Stimulated activated naive B cell treated with anti-CD40 and anti-IgM and Interleukin-4, amounts not matched to agents 10 μg/mL and 1 μg/mL and 100 μg/mL, for 72 hours (primary cell): ENCODE measurements around the gene ARL14EP.

Experiments
- ATAC-seq, 2 donors: fragments of 150-1000 bp; cut with Tn5 transposase; replicated peaks; 2 replicates each; pipeline ENCODE4 v1.10.0; 2021; ENCODE audit warnings: moderate library complexity in 1 of 2
- DNase-seq: peaks from one replicate; pipeline ENCODE4 v3.0.0; 2021
- H3K27ac Mint-ChIP-seq: one replicate; pipeline ENCODE4 v1.8.0; 2022; ENCODE audit warnings: mild to moderate bottlenecking, mixed read lengths
- H3K27me3 Mint-ChIP-seq, 2 donors: one replicate each; pipeline ENCODE4 v1.8.0; 2022; ENCODE audit warnings: mixed read lengths in 2 of 2
- H3K36me3 Mint-ChIP-seq, 2 donors: one replicate each; pipeline ENCODE4 v1.8.0; 2022; ENCODE audit warnings: mixed read lengths in 2 of 2, mild to moderate bottlenecking in 1 of 2
- H3K4me1 Mint-ChIP-seq, 2 donors: one replicate each; pipeline ENCODE4 v1.8.0; 2022; ENCODE audit warnings: mixed read lengths in 2 of 2, mild to moderate bottlenecking in 1 of 2
- H3K4me3 Mint-ChIP-seq, 2 donors: one replicate each; pipeline ENCODE4 v1.8.0; 2022; ENCODE audit warnings: mild to moderate bottlenecking in 2 of 2, mixed read lengths in 2 of 2, moderate library complexity in 1 of 2
- H3K9me3 Mint-ChIP-seq, 2 donors: one replicate each; pipeline ENCODE4 v1.8.0; 2022; ENCODE audit warnings: mixed read lengths in 2 of 2, mild to moderate bottlenecking in 1 of 2

The ARL14EP gene

DNA sequence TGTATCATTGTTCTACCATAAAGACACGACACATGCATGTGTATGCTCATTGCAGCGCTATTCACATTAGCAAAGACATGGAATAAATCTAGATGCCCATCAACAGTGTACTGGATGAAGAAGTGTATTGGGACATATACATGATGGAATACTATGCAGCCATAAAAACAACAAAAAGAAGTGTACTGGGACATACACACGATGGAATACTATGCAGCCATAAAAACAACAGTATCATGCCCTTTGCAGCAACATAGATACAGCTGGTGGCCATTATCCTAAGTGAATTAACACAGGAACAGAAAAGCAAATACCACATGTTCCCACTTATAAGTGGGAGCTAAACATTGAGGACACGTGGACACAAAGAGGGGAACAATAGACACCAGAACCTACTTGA lies 22.7 kb downstream of the ARL14EP start:
- peaks cover 0 to 2% of the 10 kb centered on the region in 2 donors for H3K9me3 Mint-ChIP-seq
- peaks cover 21 to 36% of the 10 kb centered on the region in 2 donors for H3K4me1 Mint-ChIP-seq

DNA sequence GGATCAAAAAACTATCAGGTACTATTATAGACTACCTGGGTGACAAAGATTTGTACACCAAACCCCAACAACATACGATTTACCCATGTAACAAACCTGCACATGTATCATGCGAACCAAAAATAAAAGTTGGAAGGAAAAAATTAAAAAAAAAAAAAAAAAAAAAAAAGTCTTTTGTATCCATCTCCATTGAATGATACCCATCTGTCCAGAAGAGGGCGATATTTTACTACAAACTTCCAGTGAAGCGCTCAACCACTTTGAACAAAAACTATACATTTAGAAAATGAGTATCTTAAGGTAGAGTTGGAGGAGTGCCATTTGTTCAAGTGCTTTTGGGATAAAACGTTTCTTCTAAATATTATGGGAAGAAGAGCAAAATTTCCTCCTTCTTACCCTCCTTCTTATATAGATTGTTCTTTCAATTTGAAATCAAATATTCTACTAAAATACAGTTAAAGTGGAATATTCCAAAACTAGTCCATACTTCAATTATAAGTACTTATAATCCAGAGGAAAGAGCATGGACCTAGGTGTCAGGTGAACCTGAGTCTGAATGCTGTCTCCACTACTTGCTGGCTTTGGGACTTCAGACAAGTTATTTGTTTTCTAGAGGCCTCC lies 23.3 kb downstream of the ARL14EP start:
- ATAC-seq (no peak), DNase-seq (no peak)
- Mint-ChIP-seq H3K36me3 (peaks cover 3 to 4% of the 10 kb centered on the region in 2 donors), H3K27me3 (no peaks in the 10 kb centered on the region), H3K27ac (no peak overlapping the region), H3K4me3 (no peak overlapping the region), H3K9me3 (peaks cover 0 to 2% of the 10 kb centered on the region in 2 donors), H3K4me1 (peaks cover 21 to 36% of the 10 kb centered on the region in 2 donors)

More for the DNA sequence above, 22.7 kb downstream of the ARL14EP start:
- H3K27me3 Mint-ChIP-seq = no peaks in the 10 kb centered on the region
- H3K4me3 Mint-ChIP-seq = no peak overlapping the region
- no peak for DNase-seq
- ATAC-seq = no peak
- peaks cover 3 to 4% of the 10 kb centered on the region in 2 donors for H3K36me3 Mint-ChIP-seq
- no peak overlapping the region for H3K27ac Mint-ChIP-seq

DNA sequence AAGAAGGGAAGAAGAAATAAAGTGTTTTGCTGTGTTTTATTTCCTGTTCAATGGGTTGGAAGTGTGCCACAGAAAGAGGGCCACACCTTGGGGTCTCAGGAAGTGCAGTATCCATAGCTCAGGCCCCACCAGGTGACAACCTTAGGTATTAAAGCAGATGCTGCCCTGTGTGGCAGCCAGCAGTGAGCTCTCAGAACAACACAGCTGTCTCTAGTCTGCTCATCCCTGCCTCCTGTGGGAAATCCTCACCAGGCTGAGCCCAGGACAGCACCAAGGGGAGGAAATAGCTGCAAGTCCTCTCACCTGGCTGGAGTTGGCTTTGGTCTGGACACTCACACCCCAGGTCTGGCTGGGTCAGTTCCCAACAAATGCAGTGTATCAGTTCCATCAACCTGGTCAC lies 25.1 kb downstream of the ARL14EP start:
- Mint-ChIP-seq H3K27me3 (peaks cover 6 to 7% of the 10 kb centered on the region in 2 donors), H3K4me1 (peaks cover 12 to 23% of the 10 kb centered on the region in 2 donors), H3K9me3 (no peaks in the 10 kb centered on the region), H3K36me3 (peaks cover 0 to 1% of the 10 kb centered on the region in 2 donors), H3K27ac (no peak overlapping the region), H3K4me3 (no peak overlapping the region)
- no peak for ATAC-seq
- no peak for DNase-seq

DNA sequence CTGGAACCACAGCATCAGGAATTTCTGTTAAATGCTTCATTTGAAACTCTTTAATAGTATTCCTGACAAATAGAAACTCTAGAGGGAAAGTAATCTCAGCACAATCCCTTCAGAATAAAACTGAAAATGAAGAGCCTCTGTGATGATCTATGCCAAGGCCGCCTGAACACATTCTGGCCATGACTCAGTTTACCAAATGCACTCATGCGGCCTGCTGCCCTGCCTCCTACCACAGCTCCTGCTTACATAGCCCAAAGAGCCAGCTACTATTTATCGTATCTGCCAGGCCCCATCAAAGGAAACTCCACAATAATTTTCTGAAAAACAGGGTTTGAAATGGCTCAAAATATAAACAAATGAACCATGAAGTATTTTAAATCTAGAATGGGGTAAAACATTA lies 27.0 kb downstream of the ARL14EP start:
- DNase-seq = no peak
- no peak overlapping the region for H3K27ac Mint-ChIP-seq
- H3K4me3 Mint-ChIP-seq = no peak overlapping the region
- no peak for ATAC-seq
- peaks cover 6 to 7% of the 10 kb centered on the region in 2 donors for H3K27me3 Mint-ChIP-seq
- peaks cover 10 to 14% of the 10 kb centered on the region in 2 donors for H3K4me1 Mint-ChIP-seq
- peaks cover 0 to 1% of the 10 kb centered on the region in 2 donors for H3K36me3 Mint-ChIP-seq
- H3K9me3 Mint-ChIP-seq = no peaks in the 10 kb centered on the region

DNA sequence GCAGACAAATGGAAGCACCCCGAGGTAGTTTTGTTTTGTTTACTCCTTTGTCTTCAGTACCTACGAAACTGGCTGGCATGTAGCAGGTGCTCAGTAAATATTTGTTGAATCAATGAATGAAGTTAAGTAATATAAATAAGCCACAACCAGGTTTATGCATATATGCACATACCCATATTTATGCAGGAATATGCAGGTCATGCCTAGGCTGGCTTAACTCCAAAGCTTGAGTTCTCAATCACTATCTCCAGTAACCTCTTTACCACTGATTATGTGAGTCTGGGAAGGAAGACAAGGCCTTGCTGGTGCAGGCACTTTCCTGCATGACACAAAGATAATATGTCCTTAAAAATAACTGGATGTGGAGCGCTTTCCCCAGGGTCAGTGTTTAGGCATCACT lies 27.5 kb downstream of the ARL14EP start:
- ATAC-seq = no peak
- H3K27ac Mint-ChIP-seq = no peak overlapping the region
- peaks cover 6 to 14% of the 10 kb centered on the region in 2 donors for H3K4me1 Mint-ChIP-seq
- peaks cover 6 to 7% of the 10 kb centered on the region in 2 donors for H3K27me3 Mint-ChIP-seq
- H3K36me3 Mint-ChIP-seq = peaks cover 0 to 1% of the 10 kb centered on the region in 2 donors
- DNase-seq = no peak
- H3K4me3 Mint-ChIP-seq = no peak overlapping the region
- H3K9me3 Mint-ChIP-seq = peaks cover 0 to 1% of the 10 kb centered on the region in 2 donors

DNA sequence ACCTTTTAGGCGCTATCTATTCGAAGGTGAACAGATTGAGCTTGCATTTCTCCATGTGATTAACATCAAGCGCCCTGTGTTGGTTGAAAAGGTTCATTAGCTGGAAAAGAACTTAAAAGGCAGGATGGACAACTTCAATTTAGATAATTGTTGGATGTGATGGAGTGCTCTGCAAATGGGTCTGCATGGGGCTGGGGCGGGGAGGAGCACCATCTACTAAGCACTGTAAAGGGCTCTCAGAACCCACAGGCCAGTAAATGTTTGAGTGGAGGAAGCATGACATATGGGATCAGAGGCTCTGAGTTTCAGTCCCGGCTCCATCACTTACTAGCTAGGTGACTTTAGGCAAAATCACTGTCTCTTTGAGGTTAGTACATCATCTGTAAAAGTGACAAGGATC lies 28.2 kb downstream of the ARL14EP start:
- Mint-ChIP-seq H3K36me3 (no peaks in the 10 kb centered on the region), H3K4me1 (peaks cover under 1 to 9% of the 10 kb centered on the region in 2 donors), H3K27ac (no peak overlapping the region), H3K9me3 (peaks cover 0 to 1% of the 10 kb centered on the region in 2 donors), H3K4me3 (no peak overlapping the region), H3K27me3 (peaks cover 6 to 7% of the 10 kb centered on the region in 2 donors)
- ATAC-seq (no peak), DNase-seq (no peak)

DNA sequence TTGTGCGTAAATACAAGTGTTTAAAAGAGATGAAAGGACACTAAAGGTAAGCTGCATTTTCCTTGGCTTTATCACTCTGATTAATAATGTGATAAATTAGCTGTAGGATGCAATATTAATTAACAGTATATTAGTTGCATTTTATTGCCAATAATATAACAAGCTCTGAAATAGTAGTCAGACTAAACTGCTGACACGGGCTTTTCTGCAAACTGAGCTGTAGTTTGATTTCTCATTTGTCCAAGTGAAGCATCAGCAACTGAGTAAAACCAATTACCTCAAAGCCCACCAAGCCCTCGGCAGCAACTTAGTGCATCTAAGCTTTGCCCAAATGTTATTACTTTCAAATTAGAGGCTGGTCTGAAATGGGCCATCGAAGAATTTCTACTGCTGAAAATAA lies 33.5 kb downstream of the ARL14EP start:
- Mint-ChIP-seq H3K9me3 (peaks cover 0 to 1% of the 10 kb centered on the region in 2 donors), H3K27ac (no peak overlapping the region), H3K4me3 (no peak overlapping the region), H3K4me1 (peaks cover 0 to 5% of the 10 kb centered on the region in 2 donors), H3K27me3 (peaks cover 6 to 12% of the 10 kb centered on the region in 2 donors), H3K36me3 (no peaks in the 10 kb centered on the region)
- ATAC-seq (no peak), DNase-seq (no peak)

DNA sequence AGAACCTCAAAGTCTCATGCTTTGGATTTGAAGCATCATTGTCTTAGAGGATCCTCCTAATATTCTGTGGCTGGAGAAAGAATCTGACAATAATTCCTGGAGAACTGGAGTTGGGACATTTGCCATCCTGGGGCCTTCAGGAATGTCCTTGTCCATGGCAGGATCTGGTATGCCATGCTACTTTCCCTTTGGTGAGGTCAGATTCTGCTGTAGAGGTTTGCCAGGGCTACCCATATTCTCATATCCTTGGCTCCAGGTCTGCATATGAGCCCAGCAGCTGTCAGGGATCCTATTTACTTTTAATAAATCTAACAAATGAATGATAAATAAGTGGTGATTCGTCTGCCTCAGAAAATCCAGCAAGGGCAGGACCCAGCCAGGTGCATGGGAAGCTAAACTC lies 35.0 kb downstream of the ARL14EP start:
- DNase-seq (no peak), ATAC-seq (no peak)
- Mint-ChIP-seq H3K4me1 (peaks cover 0 to 5% of the 10 kb centered on the region in 2 donors), H3K27me3 (peaks cover 0 to 9% of the 10 kb centered on the region in 2 donors), H3K36me3 (no peaks in the 10 kb centered on the region), H3K4me3 (no peak overlapping the region), H3K9me3 (peaks cover 0 to 3% of the 10 kb centered on the region in 2 donors), H3K27ac (no peak overlapping the region)

DNA sequence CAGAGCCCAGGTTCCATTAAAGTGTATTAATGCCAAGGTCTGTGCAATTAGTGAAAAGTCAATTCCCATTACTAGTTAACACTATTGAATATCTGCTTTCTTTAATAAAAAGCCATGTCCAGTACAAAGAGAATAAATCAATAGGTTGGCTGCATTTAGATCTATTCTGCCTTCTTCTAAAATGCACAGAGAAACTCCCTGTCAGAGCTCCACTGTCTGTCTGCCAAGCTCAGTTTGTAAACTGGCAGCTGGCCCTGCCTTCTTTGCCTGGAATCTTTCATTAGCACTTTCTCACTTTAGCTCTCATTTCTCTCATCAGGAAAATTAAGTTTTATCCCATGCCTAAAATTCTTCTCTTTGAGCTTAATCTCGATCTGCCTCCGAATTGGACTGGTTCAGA lies 35.6 kb downstream of the ARL14EP start:
- H3K4me1 Mint-ChIP-seq = peaks cover 0 to 5% of the 10 kb centered on the region in 2 donors
- ATAC-seq (no peak), DNase-seq (no peak)
- H3K36me3 Mint-ChIP-seq = no peaks in the 10 kb centered on the region
- peaks cover 0 to 9% of the 10 kb centered on the region in 2 donors for H3K27me3 Mint-ChIP-seq
- no peak overlapping the region for H3K27ac Mint-ChIP-seq
- no peak overlapping the region for H3K4me3 Mint-ChIP-seq
- peaks cover 0 to 3% of the 10 kb centered on the region in 2 donors for H3K9me3 Mint-ChIP-seq

DNA sequence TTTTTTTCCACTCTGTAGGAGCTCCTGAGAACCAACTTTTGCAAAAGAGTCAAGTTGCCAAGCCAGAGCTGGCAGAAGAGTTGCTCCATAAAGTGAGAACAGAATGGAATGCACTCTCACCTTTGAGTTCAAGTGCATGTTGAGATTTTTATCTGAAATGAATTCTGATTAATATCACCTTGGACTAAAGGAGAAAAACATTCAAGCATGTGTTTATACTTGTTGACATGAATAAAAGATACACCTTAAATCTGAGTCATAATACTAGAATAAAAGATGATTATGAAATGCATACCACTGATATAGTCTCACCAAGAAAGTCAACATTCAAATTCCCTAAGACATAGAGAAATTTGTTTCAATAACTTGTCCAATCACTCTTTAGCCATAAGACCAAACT lies 37.8 kb downstream of the ARL14EP start:
- H3K4me3 Mint-ChIP-seq = no peak overlapping the region
- H3K27ac Mint-ChIP-seq = no peak overlapping the region
- DNase-seq (no peak), ATAC-seq (no peak)
- H3K36me3 Mint-ChIP-seq = no peaks in the 10 kb centered on the region
- peaks cover 0 to 9% of the 10 kb centered on the region in 2 donors for H3K27me3 Mint-ChIP-seq
- peaks cover under 1% of the 10 kb centered on the region in 2 donors for H3K4me1 Mint-ChIP-seq
- peaks cover 0 to 1% of the 10 kb centered on the region in 2 donors for H3K9me3 Mint-ChIP-seq

DNA sequence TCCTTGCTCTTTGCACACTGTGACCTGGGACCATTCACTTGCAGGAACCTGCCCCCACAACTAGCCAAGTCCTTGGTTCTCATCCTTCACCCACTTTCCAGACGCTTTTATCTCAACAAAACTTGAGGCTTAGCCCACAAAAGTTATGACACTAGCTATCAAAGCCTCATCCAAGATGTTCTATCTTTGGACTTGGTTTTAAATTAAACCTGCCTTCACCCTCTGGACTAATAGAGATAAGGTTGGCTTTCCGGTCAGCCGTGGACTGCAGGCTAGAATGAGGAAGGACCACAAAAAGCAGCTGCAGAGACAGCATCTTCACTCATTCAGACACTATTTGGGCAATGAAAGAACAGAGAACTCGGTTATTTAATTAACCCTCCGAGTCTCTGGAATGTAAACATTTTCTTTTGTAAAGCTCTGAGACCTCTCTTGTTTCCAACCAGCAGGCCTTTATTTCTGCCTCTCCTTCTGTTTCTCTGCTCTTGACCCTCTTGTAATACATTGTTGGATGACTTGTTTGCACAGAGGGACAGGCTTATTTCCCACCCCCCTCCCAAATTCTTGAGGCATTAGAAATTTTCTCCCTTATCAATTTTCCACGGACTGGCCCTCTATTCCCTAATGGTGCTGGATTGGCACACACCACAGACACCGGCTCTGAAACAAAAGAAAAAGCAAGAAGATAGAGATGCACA lies 41.4 kb downstream of the ARL14EP start:
- no peak for ATAC-seq
- DNase-seq = no peak
- peaks cover 3% of the 10 kb centered on the region in 2 donors for H3K9me3 Mint-ChIP-seq
- H3K27me3 Mint-ChIP-seq = peaks cover 7 to 8% of the 10 kb centered on the region in 2 donors
- H3K27ac Mint-ChIP-seq = no peak overlapping the region
- no peak overlapping the region for H3K4me3 Mint-ChIP-seq
- H3K36me3 Mint-ChIP-seq = peaks cover 0 to 4% of the 10 kb centered on the region in 2 donors
- peaks cover 3 to 6% of the 10 kb centered on the region in 2 donors for H3K4me1 Mint-ChIP-seq

DNA sequence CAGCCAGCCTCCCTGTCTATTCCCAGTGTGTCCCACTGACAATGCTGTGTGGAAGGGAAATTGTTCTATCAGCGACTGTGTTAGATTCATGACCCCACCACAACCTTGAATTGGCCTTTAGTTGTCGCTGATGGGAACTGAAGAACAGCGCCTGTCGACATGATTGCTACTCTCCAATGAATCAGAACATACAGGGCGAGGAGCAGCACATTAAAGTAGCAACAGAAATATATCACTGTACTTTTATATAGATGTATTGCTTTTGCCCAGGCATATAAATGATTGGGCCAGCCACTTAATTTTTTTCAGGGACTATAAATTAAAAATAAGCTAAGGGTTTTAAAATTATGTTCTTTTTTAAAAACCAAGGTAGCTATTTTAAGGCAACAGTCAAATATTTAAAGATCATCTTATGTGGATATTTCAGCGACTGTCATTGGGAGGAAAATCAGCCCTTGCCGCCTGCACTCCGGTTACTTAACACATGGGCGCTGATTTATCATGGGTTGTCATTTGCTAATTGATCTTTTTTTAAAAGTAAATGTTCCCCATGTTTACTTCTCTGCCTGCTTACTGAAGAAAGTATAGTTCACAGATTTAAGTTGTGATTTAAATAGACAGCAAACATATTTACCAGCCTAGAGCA lies 42.1 kb downstream of the ARL14EP start:
- H3K9me3 Mint-ChIP-seq = peaks cover 7% of the 10 kb centered on the region in 2 donors
- peaks cover 0 to 8% of the 10 kb centered on the region in 2 donors for H3K36me3 Mint-ChIP-seq

DNA sequence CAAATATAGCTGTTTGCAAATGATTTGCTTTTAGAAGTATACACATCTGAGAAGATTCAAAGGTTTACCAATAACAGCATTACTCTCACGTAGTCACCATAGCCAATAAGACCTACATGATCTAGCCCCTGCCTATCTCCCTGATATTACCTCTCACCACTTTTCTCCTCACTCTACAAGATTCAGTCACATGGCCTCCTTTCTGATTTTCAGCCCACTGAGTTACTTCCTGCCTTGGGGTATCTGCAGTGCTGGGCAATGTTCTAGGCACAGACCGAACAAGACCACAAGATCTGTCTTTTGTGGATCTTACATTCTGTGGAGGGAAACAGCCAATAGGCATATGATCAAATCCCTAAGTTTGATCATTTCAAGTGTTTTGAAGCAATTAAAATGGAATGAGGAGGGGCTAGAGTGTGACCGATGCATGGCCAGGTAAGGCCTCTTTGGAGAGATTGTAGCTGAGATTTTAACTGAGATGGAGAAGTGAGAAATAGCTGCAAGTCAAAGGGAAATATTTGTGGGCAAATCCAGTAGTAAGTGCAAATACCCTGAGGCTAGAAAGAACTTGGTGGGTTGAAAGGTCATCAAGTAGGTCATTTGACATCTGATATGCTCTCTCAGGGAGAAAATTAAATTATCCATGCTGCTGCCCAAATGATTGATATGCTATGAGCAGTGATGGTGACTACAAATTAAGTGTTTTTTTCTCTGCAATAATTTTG lies 43.1 kb downstream of the ARL14EP start:
- no peak overlapping the region for H3K27ac Mint-ChIP-seq
- peaks cover 0 to 8% of the 10 kb centered on the region in 2 donors for H3K36me3 Mint-ChIP-seq
- H3K4me3 Mint-ChIP-seq = no peak overlapping the region
- peaks cover 9 to 10% of the 10 kb centered on the region in 2 donors for H3K9me3 Mint-ChIP-seq
- no peak for DNase-seq
- H3K4me1 Mint-ChIP-seq = peaks cover 3 to 6% of the 10 kb centered on the region in 2 donors
- peaks cover 8 to 17% of the 10 kb centered on the region in 2 donors for H3K27me3 Mint-ChIP-seq
- peak; percentile 72 to 78 for ATAC-seq

More for the DNA sequence above, 42.1 kb downstream of the ARL14EP start:
- Mint-ChIP-seq H3K4me1 (peaks cover 3 to 6% of the 10 kb centered on the region in 2 donors), H3K27ac (no peak overlapping the region), H3K27me3 (peaks cover 8 to 13% of the 10 kb centered on the region in 2 donors), H3K4me3 (no peak overlapping the region)
- DNase-seq = no peak
- no peak for ATAC-seq

DNA sequence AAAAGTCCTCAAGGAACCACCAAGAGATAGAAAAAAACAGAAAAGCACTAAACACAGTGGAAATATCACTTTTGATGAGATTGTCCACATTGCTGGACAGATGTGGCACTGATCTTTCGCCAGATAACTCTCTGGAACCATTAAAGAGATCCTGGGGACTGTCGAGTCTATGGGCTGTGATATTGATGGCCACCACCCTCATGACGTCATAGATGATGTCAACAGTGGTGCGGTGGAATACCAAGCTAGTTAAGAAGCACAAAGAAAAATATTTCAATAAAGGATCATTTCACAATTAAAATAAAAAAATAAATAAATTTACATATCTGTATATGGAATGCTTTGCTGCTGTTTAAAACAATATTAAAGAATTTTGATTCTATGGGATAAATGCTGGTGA lies 45.5 kb downstream of the ARL14EP start:
- Mint-ChIP-seq H3K27me3 (peaks cover 4 to 17% of the 10 kb centered on the region in 2 donors), H3K4me1 (peaks cover 3 to 6% of the 10 kb centered on the region in 2 donors), H3K36me3 (peaks cover 0 to 8% of the 10 kb centered on the region in 2 donors), H3K27ac (no peak overlapping the region), H3K9me3 (peaks cover 7 to 10% of the 10 kb centered on the region in 2 donors), H3K4me3 (no peak overlapping the region)
- DNase-seq (no peak), ATAC-seq (no peak)
